GM12878 (cell line): ENCODE data around the gene PIGQ. TPM values are rescaled to one million over a fixed set of nuclear protein-coding genes. Genes with fewer than 3 reads are reported as not detected.

ENCODE experiments used
- ATAC-seq: fragments of 200-7000 bp; cut with Tn5 transposase; 3 replicates; pipeline ENCODE4 v1.9.1; 2020; ENCODE audit warnings: mild to moderate bottlenecking, moderate library complexity
- BruUV-seq: library from RNA; stranded (reverse); fragments of 400-500 nt; replicated peaks from 2 replicates; lab custom pipeline; 2021; lab: Mats Ljungman, UMichigan
- CTCF ChIA-PET: fragments of 300-600 bp; sonication (Branson Sonifier 250); formaldehyde crosslinking; extraction: SDS; loops from one replicate; lab custom pipeline; 2021; ENCODE audit warnings: inconsistent platforms; lab: Yijun Ruan, JAX
- POLR2A ChIA-PET: fragments of 350-600 bp; formaldehyde crosslinking; extraction: SDS; loops from one replicate; lab custom pipeline; 2021; ENCODE audit warnings: inconsistent platforms; lab: Charles Lee
- RAD21 ChIA-PET: fragments of 300-600 bp; sonication (Branson Sonifier 250); formaldehyde crosslinking; loops from one replicate; lab custom pipeline; 2023; ENCODE audit warnings: antibody characterized with exemption; ENCODE audit not compliant: unreplicated experiment; lab: Charles Lee
- SMC1A ChIA-PET: fragments of 300-600 bp; sonication (Branson Sonifier 250); formaldehyde crosslinking; loops from one replicate; lab custom pipeline; 2023; ENCODE audit not compliant: unreplicated experiment, uncharacterized antibody; lab: Charles Lee
- DNase-seq: peaks from one replicate; pipeline ENCODE4 v3.0.0-alpha.2; 2011; ENCODE audit warnings: low read depth, low spot score
- FAIRE-seq: peaks from 3 replicates; lab custom pipeline; 2011; peaks lifted over from hg19 to GRCh38; lab: Jason Lieb, UNC
- H2AFZ ChIP-seq: 2 replicates; pipeline ENCODE4 v1.6.0; 2011; ENCODE audit warnings: low read depth, low read length, control low read depth; ENCODE audit not compliant: control insufficient read depth
- H3K27ac ChIP-seq: 2 replicates; pipeline ENCODE4 v1.5.1; 2011; ENCODE audit warnings: control low read depth; ENCODE audit not compliant: control insufficient read depth, insufficient read depth
- H3K27me3 ChIP-seq, 2 experiments: replicated peaks in 1 of 2; 2 replicates each; pipeline versions ENCODE4 v1.6.0 to v1.6.1; 2011; ENCODE audit warnings: low read length in 1 of 2; ENCODE audit not compliant: control insufficient read depth in 2 of 2, insufficient read depth in 2 of 2
- H3K36me3 ChIP-seq, 2 experiments: 2 replicates each; pipeline ENCODE4 v1.5.1; 2011; ENCODE audit warnings: low read length in 1 of 2; ENCODE audit not compliant: control insufficient read depth in 2 of 2, insufficient read depth in 2 of 2
- H3K4me1 ChIP-seq: 2 replicates; pipeline ENCODE4 v1.6.1; 2011; ENCODE audit warnings: mild to moderate bottlenecking, low read length, moderate library complexity, mixed read lengths; ENCODE audit not compliant: control insufficient read depth, insufficient read depth
- H3K4me2 ChIP-seq: 2 replicates; pipeline ENCODE4 v1.6.0; 2011; ENCODE audit warnings: control low read depth; ENCODE audit not compliant: control insufficient read depth, insufficient read depth
- H3K4me3 ChIP-seq: fragments of 200-600 bp; sonication (generic); 2 replicates; pipeline ENCODE4 v1.5.1; 2016
- H3K79me2 ChIP-seq: 2 replicates; pipeline ENCODE4 v1.6.0; 2011; ENCODE audit warnings: low read length; ENCODE audit not compliant: control insufficient read depth, insufficient read depth
- H3K9ac ChIP-seq: 2 replicates; pipeline ENCODE4 v1.8.0; 2011; ENCODE audit warnings: low read length, control low read depth, mixed read lengths; ENCODE audit not compliant: control insufficient read depth, insufficient read depth
- H3K9me3 ChIP-seq: replicated peaks from 3 replicates; pipeline ENCODE4 v1.5.1; 2011; ENCODE audit warnings: mild to moderate bottlenecking, low read length; ENCODE audit not compliant: control insufficient read depth, insufficient read depth
- H4K20me1 ChIP-seq: 2 replicates; pipeline ENCODE4 v1.6.0; 2011; ENCODE audit not compliant: control insufficient read depth, insufficient read depth
- EED ChIP-seq: sonication (generic); IDR thresholded peaks from 2 replicates; pipeline ENCODE4 v1.6.1; 2016; ENCODE audit warnings: antibody characterized with exemption, low read depth
- NR2C2 ChIP-seq: IDR thresholded peaks from 2 replicates; pipeline ENCODE4 v1.6.1; 2011; ENCODE audit warnings: borderline replicate concordance, low read depth; ENCODE audit not compliant: control insufficient read depth, insufficient read length
- RAD51 ChIP-seq: fragments of 450-650 bp; IDR thresholded peaks from 2 replicates; pipeline ENCODE4 v1.6.1; 2016; ENCODE audit warnings: moderate library complexity, mild to moderate bottlenecking, inconsistent platforms
- TBL1XR1 ChIP-seq: IDR thresholded peaks from 2 replicates; pipeline ENCODE4 v1.6.1; 2012; ENCODE audit warnings: low read depth, low read length, improper control_type of control experiment
- TCF3 ChIP-seq: IDR thresholded peaks from 2 replicates; pipeline ENCODE4 v1.6.1; 2012; ENCODE audit warnings: low read depth, mild to moderate bottlenecking, low read length, borderline replicate concordance; ENCODE audit not compliant: insufficient read depth
- WGBS: methylation state at CpG from one replicate; pipeline ENCODE4 v1.1.6; 2016; ENCODE audit warnings: low lambda C conversion rate; ENCODE audit not compliant: insufficient replicate concordance, insufficient coverage; ENCODE audit errors: missing lambda C conversion rate; 5-methylcytosine and 5-hydroxymethylcytosine counted together
- in situ Hi-C: fragments of 300-500 bp; cut with MboI; formaldehyde crosslinking; loops from 9 replicates; pipeline ENCODE4 v1.14.3; 2018; ENCODE audit warnings: mixed read lengths
- intact Hi-C: fragments of 100-400 bp; cut with micrococcal nuclease; formaldehyde crosslinking; loops from one replicate; pipeline ENCODE4 v1.14.2; 2022; ENCODE audit not compliant: unreplicated experiment
- polyA plus RNA-seq, 11 experiments: library from polyadenylated mRNA; depleted of rRNA in 4 of 11; unstranded in 6 of 11; stranded (reverse) in 5 of 11; fragments of >200 nt; fragmentation: Nextera tagmentation in 4 of 11; fragmentation: Illumina TruSeq in 1 of 11; extraction: Ambion mirVana in 4 of 11; extraction: Trizol in 1 of 11; gene quantifications; 1 replicate in 1 of 11; 2 replicates in 10 of 11; pipeline versions ENCODE4 v1.2.1 to v1.2.3, GENCODE V29; 2011 to 2016; ENCODE audit warnings: inconsistent platforms in 2 of 11, missing spikeins in 2 of 11, low read depth in 1 of 11
- total RNA-seq, 4 experiments: library from RNA; depleted of rRNA in 3 of 4; stranded (reverse); fragments of >200 nt in 3 of 4; fragmentation: Illumina TruSeq in 1 of 4; extraction: Trizol in 1 of 4; gene quantifications; 2 replicates each; pipeline versions ENCODE4 v1.2.1 to v1.2.3, GENCODE V29; 2013 to 2021
- TF ChIP-seq, protein P1 (sequence below): fragments of 450-650 bp; IDR thresholded peaks from 2 replicates; pipeline ENCODE4 v1.6.1; 2018; ENCODE audit warnings: borderline replicate concordance, mild to moderate bottlenecking; ENCODE audit not compliant: partially characterized antibody
- TF ChIP-seq, protein P2 (sequence below): fragments of 450-650 bp; IDR thresholded peaks from 2 replicates; pipeline ENCODE4 v1.6.1; 2016; ENCODE audit warnings: mild to moderate bottlenecking, moderate library complexity, borderline replicate concordance

PIGQ gene
- total and polyA plus RNA-seq, 10 of the 15 experiments (the other 5 are each of a cell fraction or from before 2014, with no cell fraction given), result 1.8 to 31.3 (median 17.5) TPM; not detected in 1

DNA sequence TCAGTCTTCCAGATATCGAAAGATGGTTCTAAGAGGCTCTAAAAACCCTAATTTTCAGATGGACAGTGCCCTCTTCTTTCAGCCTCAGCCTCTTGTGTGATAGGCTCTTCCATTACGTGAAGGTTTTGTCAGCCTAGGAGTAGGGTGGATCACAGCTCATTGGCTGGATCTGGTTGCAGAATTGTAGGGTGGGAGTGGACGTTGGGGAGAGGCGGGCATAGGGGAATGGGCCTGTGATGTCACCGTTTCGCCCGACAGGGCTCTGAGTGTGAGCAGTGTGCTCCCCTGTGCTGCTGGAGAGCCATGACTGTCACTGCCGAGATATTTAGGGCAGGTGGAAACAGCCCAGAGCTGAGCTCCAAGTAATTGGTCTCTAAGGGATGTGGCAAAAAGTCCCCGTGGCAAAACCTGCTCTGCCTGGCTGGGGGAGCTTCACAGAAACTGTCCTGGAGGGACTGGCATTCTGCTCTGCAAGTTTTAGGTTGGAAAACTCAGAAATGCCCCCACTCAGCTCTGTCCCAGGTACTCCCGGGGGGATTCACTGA, 54.8 kb downstream of the PIGQ start:
- no peak overlapping the region for H3K27ac ChIP-seq
- H3K9me3 ChIP-seq, result no peaks in the 10 kb centered on the region
- no peaks in the 10 kb centered on the region; the same call in 1 of the 2 replicates for H4K20me1 ChIP-seq
- no peak overlapping the region for H2AFZ ChIP-seq
- H3K79me2 ChIP-seq, result no peaks in the 10 kb centered on the region
- no peak overlapping the region for H3K4me2 ChIP-seq
- CTCF ChIA-PET, result interaction anchor here (0.9 kb wide), 1 partner anchor 12 kb away, joined by 4 read pairs; the partner anchor contains the start of gene METTL26
- intact Hi-C loops, result no loop called here
- in situ Hi-C loops, result no loop called here
- no peak overlapping the region for H3K9ac ChIP-seq
- SMC1A ChIA-PET, result no interaction called here
- ATAC-seq (no peak), DNase-seq (no peak), FAIRE-seq (no peak)
- no peaks in the 10 kb centered on the region for H3K27me3 ChIP-seq
- no peaks in the 10 kb centered on the region; a peak in 1 of 4 replicates for H3K36me3 ChIP-seq
- RAD21 ChIA-PET, result no interaction called here
- no peaks in the 10 kb centered on the region for H3K4me1 ChIP-seq
- H3K4me3 ChIP-seq, result no peak overlapping the region
- no peak for TF ChIP-seq TBL1XR1
- TF ChIP-seq EED, result no peak
- TF ChIP-seq RAD51, result no peak
- TF ChIP-seq, protein P1, sequence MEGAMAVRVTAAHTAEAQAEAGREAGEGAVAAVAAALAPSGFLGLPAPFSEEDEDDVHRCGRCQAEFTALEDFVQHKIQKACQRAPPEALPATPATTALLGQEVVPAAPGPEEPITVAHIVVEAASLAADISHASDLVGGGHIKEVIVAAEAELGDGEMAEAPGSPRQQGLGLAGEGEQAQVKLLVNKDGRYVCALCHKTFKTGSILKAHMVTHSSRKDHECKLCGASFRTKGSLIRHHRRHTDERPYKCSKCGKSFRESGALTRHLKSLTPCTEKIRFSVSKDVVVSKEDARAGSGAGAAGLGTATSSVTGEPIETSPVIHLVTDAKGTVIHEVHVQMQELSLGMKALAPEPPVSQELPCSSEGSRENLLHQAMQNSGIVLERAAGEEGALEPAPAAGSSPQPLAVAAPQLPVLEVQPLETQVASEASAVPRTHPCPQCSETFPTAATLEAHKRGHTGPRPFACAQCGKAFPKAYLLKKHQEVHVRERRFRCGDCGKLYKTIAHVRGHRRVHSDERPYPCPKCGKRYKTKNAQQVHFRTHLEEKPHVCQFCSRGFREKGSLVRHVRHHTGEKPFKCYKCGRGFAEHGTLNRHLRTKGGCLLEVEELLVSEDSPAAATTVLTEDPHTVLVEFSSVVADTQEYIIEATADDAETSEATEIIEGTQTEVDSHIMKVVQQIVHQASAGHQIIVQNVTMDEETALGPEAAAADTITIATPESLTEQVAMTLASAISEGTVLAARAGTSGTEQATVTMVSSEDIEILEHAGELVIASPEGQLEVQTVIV, result no peak
- TF ChIP-seq, protein P2, sequence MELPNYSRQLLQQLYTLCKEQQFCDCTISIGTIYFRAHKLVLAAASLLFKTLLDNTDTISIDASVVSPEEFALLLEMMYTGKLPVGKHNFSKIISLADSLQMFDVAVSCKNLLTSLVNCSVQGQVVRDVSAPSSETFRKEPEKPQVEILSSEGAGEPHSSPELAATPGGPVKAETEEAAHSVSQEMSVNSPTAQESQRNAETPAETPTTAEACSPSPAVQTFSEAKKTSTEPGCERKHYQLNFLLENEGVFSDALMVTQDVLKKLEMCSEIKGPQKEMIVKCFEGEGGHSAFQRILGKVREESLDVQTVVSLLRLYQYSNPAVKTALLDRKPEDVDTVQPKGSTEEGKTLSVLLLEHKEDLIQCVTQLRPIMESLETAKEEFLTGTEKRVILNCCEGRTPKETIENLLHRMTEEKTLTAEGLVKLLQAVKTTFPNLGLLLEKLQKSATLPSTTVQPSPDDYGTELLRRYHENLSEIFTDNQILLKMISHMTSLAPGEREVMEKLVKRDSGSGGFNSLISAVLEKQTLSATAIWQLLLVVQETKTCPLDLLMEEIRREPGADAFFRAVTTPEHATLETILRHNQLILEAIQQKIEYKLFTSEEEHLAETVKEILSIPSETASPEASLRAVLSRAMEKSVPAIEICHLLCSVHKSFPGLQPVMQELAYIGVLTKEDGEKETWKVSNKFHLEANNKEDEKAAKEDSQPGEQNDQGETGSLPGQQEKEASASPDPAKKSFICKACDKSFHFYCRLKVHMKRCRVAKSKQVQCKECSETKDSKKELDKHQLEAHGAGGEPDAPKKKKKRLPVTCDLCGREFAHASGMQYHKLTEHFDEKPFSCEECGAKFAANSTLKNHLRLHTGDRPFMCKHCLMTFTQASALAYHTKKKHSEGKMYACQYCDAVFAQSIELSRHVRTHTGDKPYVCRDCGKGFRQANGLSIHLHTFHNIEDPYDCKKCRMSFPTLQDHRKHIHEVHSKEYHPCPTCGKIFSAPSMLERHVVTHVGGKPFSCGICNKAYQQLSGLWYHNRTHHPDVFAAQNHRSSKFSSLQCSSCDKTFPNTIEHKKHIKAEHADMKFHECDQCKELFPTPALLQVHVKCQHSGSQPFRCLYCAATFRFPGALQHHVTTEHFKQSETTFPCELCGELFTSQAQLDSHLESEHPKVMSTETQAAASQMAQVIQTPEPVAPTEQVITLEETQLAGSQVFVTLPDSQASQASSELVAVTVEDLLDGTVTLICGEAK, result no peak
- no peak for TF ChIP-seq NR2C2
- no peak for TF ChIP-seq TCF3
- POLR2A ChIA-PET, result no interaction called here
- no TSS peak for BruUV-seq
- 57% methylated on average over 10 of the region's 10 CpGs for WGBS
